GM19239 (cell line): ENCODE measurements around the gene HNRNPUL2.
"Not testable (repeated sequence)": the region's sequence is repeated elsewhere in the genome, so short reads cannot be mapped to it uniquely, and the experiment has no call there.

Experiments
- DNase-seq: peaks from one replicate; pipeline ENCODE4 v3.0.0; 2011; ENCODE audit warnings: low spot score; ENCODE audit not compliant: insufficient read length
- FAIRE-seq: peaks from 2 replicates; lab custom pipeline; 2011; peaks lifted over from hg19 to GRCh38; lab: Jason Lieb, UNC

Gene HNRNPUL2

DNA sequence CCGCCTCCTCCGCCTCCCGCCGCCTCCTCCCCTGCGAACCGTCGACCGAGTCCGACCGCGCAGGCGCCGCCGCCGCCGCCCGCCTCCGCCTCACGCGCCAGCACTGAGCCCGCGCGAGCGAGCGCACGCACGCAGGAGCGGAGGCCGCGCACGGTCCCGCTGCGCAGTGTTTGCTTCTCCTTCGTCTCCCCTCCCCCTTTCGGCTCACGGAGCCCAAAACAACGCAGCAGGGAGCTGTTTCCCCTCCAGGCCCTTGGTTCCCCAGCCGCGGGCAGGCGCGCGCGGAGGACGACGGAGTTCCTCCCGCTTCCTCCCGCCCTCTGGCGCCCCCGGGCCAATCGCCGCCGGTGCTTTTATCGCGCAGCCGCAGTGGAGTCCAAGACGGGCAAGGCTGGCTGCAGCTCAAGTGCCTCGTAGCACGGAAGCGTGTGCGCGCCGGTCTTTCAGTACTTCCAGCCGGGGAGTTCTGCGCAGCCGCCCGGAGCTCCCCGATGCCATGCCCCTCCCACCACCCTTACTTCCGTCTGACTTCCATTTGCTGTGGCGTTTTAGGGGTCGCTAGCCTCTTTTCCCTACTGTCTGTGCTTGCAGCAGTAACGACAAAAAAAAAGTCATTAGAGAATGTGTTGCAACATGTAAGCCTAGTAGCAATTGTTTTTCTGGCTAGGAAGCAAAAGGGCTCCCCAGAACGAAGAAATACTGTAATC lies at the start of gene HNRNPUL2:
Gene HNRNPUL2, minus strand, starts transcription at position 293 of the 707 bp plus-strand sequence. CDS start 301 bp downstream, outside the sequence.
- no peak for FAIRE-seq

DNA sequence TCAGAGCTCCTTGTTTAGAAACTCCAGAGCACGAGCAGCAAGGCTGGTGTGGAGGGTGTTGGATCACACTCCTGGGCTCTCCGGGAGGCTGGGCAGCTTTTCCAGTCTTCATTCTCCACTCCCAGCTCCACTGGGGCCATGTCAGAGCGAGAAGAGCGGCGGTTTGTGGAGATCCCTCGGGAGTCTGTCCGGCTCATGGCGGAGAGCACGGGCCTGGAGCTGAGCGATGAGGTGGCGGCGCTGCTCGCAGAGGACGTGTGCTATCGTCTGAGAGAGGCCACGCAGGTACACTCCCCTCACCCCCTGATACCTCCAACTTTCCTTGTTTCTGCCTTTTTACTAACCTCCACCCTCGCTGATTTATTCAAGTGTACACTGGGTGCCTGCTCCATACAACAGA lies 48.4 kb upstream of the HNRNPUL2 start:
- DNase-seq = no peak
- no peak for FAIRE-seq

More for the DNA sequence above, at the start of gene HNRNPUL2:
- DNase-seq = peak; percentile 91

DNA sequence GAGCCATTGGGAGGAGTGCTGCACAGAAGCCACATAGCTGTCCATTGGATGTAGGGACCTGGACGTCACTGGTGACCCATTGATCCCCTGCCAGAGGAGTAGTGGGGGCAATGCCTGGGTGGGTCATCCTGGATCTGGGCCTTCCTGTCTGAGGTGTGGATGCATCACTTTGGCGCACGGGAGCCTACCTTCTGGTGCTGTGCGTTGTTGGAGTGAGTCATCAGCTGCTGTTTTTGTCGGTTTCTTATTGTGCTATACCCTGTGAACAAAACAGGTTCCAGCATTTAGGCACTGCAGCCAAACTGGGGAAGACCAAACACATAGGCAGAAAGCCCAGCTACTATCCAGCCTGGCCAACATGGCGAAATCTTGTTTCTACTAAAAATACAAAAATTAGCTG lies 47.1 kb upstream of the HNRNPUL2 start:
- FAIRE-seq = no peak
- DNase-seq = no peak

- FAIRE-seq (peak; percentile 90), DNase-seq (peak; percentile 82)
Measured at GRCh38 chr11:62771144-62772021, 44.1 kb upstream of the HNRNPUL2 start, which contains the start of gene TAF6L. TAF6L (plus strand) TSS chr11:62771396; CDS start chr11:62775784, 4,388 bp downstream.

- FAIRE-seq = no peak
- DNase-seq = peak; percentile 18
Measured at GRCh38 chr11:62770778-62771143, 43.5 kb upstream of the HNRNPUL2 start.

DNA sequence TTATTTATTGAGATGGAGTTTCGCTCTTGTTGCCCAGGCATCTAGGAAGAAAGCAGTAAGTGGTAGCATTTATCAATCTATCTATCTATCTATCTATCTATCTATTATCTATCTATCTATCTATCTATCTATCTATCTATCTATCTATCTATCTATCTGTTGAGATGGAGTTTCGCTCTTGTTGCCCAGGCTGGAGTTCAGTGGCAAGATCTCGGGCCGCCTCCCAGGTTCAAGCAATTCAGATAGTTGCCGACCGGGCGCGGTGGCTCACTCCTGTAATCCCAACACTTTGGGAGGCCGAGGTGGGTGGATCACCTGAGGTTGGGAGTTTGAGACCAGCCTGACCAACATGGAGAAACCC lies 33.6 kb upstream of the HNRNPUL2 start:
- FAIRE-seq, DNase-seq: not testable (repeated sequence)

GRCh38 chr11:62757846-62758788 lies 30.9 kb upstream of the HNRNPUL2 start:
- FAIRE-seq (no peak), DNase-seq (no peak)

DNA sequence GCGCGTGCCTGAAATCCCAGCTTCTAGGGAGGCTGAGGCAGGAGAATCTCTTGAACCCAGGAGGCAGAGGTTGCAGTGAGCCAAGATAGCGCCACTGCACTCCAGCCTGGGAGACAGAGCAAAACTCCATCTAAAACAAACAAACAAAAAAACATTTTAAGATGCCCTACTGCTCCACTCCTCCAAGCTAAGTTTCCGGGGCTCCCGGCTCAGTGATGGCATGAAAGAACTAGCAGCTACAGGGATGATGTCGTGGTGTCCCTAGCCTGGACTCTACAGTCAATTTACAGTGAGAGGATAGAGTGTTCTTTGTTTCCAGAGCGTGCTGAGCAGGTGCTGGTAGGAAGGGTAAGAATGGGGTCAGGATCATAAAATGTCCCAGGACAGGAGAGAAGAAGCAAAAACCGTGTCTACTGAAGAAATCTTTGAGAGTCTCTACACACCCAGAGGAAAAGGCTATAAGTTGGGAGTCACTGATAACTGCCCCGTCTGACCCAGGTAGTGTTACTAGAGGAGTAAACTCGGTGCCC lies 27.9 kb upstream of the HNRNPUL2 start:
- DNase-seq = no peak
- no peak for FAIRE-seq

GRCh38 chr11:62753736-62754603 lies 26.7 kb upstream of the HNRNPUL2 start, which contains the start of gene ZBTB3:
ZBTB3 (minus strand) TSS chr11:62754160; CDS start chr11:62753664, 496 bp downstream.
- FAIRE-seq (peak; percentile 99), DNase-seq (peak; percentile 85)

DNA sequence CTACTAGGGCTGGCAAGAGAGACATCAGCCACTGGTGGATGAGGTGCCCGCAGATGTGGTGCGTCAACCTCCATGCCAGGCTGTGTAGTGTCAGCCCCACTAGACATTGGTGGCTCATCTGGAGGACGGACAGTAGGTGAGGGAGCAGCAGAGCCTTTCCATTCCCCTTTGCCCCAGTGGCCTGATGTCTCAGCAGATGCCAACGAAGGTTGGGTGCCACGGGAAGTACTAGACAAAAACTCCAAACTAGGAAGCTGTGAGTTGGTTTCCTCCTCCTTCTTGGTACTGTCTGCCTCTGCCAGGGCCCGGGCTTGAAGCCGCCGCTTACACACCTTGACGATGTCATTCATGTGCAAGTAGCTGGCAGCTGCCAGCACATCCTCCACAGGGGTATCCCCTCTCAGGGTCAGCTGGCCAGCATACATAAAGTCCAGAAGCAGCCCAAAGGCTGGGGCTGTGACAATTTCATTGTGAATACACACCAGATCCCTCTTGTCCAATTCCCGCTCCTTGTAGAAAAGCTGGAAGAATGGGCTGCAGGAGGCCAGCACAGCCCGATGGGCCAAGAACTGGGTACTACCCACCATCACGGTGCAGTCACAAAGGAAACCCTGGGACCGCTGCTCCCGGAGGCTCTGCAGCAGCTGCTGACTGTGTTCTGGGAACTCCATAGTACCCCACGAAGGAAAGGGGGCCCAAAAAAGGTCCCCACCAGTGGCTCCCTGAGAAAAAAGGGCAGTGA lies 25.9 kb upstream of the HNRNPUL2 start:
- FAIRE-seq (no peak), DNase-seq (no peak)

GRCh38 chr11:62752177-62752785 lies 25.0 kb upstream of the HNRNPUL2 start:
- FAIRE-seq = no peak
- no peak for DNase-seq

DNA sequence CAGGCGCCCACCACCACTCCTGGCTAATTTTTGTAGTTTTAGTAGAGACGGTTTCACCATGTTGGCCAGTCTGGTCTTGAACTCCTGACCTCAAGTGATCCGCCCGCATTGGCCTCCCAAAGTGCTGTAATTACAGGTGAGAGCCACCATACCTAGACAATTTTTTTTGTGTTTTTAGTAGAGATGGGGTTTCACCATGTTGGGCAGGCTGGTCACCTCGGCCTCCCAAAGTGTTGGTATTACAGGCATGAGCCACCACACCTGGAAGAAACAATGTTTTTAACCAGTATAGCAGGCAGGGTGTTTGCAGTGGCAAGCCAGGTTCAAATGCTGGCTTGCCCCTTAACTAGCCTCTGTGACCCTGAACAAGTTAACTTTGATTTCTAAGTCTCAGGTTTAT lies 22.7 kb upstream of the HNRNPUL2 start:
- DNase-seq, FAIRE-seq: not testable (repeated sequence)

DNA sequence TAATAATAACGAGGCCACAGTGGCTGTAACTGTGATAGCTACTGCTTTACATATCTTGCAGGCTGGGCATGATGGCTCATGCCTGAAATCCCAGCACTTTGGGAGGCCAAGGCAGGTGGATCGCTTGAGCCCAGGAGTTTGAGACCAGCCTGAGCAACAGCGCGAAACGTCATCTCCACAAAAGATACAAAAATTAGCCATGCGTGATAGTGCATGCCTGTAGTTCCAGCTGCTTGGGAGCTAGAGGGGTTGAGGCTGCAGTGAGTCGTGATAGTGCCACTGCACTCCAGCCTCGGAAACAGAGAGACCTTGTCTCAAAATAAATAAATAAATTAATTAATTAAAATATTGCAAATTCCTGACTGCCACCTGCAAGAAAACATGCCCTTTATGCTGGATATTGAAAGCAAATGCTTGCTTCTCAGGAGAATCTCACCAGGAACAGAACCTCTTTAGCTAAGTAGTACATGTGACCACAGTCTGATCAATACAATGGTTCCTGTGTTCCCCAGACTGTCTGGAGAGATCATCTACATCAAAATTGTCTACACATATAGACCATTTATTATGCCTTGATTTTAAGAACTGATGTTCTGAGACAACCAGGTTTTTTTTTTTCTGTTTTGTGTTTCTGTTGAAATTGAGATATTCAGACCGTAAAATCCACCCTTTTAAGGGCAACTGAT lies 20.4 kb upstream of the HNRNPUL2 start:
- FAIRE-seq (no peak), DNase-seq (no peak)

DNA sequence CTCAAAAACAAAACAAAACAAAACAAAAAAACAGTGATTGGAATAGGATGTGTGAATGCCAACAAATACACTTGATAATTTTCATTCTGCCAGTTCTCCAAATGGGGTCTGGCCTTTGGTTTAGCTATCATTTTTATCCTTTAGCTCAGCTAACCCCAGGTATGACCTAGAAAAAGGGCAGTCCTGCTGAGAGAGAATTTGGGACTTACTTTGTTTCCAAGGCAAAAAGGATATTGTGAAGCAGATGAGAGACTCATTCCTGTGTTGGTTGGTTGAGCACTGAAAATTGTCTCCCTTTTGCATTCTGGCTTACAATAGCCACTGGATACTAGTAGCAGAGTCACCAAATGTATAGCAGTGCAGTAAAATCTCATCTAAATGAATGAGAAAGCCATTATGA lies 9.9 kb upstream of the HNRNPUL2 start:
- FAIRE-seq = no peak
- DNase-seq = no peak

DNA sequence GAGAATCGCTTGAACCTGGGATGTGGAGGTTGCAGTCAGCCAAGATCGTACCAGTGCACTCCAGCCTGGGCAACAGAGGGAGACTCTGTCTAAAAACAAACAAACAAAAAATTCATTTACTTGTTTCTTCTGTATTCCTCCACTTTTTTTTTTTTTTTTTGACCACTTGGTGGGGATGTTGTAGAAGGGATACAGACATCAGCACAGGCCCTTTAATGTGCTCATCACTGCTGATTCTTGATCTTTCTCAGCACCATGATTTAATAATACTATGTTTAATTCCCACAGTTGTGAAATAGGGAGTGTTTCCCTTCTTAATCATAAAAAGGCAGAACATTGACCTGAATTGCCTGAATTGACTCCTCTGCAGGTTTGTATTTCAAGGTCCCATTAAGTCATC lies 5.6 kb upstream of the HNRNPUL2 start:
- DNase-seq = no peak
- FAIRE-seq = no peak

GRCh38 chr11:62730076-62730475 lies 2.8 kb upstream of the HNRNPUL2 start:
- not testable (repeated sequence) for DNase-seq, FAIRE-seq
